ENCODE data around the gene NPIPA1.
"Not testable (repeated sequence)": the region's sequence is repeated elsewhere in the genome, so short reads cannot be mapped to it uniquely, and the experiment has no call there.

NPIPA1 gene

GRCh38 chr16:14937143-14937542, at the start of gene NPIPA1:
TSS of gene NPIPA1 (plus strand) at chr16:14937443. CDS start at chr16:14937443, 0 bp downstream.
- FAIRE-seq: not testable (repeated sequence)

GRCh38 chr16:14892111-14892510, 45.1 kb upstream of the NPIPA1 start:
- FAIRE-seq: not testable (repeated sequence)

- not testable (repeated sequence) for FAIRE-seq
These were observed 41.9 kb upstream of the NPIPA1 start for GRCh38 chr16:14895382-14895781.

- FAIRE-seq: not testable (repeated sequence)
These were observed 41.2 kb upstream of the NPIPA1 start for GRCh38 chr16:14896023-14896422.

GRCh38 chr16:14897006-14897664, 40.1 kb upstream of the NPIPA1 start:
- FAIRE-seq: not testable (repeated sequence)

GRCh38 chr16:14898162-14898561, 39.1 kb upstream of the NPIPA1 start:
- FAIRE-seq: not testable (repeated sequence)

- not testable (repeated sequence) for FAIRE-seq
These were observed 33.9 kb upstream of the NPIPA1 start for GRCh38 chr16:14903191-14903957.

GRCh38 chr16:14909744-14910143, 27.5 kb upstream of the NPIPA1 start:
- not testable (repeated sequence) for FAIRE-seq

- FAIRE-seq: not testable (repeated sequence)
These were observed 26.2 kb upstream of the NPIPA1 start for GRCh38 chr16:14910833-14911629.

- FAIRE-seq: not testable (repeated sequence)
These were observed 25.3 kb upstream of the NPIPA1 start for GRCh38 chr16:14911954-14912353.

GRCh38 chr16:14912588-14912987, 24.7 kb upstream of the NPIPA1 start:
- not testable (repeated sequence) for FAIRE-seq

- FAIRE-seq: not testable (repeated sequence)
These were observed 18.7 kb upstream of the NPIPA1 start for GRCh38 chr16:14918504-14918903.

- not testable (repeated sequence) for FAIRE-seq
These were observed 17.2 kb upstream of the NPIPA1 start for GRCh38 chr16:14919837-14920600.

GRCh38 chr16:14922285-14922684, 15.0 kb upstream of the NPIPA1 start:
- FAIRE-seq: not testable (repeated sequence)

GRCh38 chr16:14922968-14923367, 14.3 kb upstream of the NPIPA1 start:
- not testable (repeated sequence) for FAIRE-seq

- FAIRE-seq: not testable (repeated sequence)
These were observed 13.7 kb upstream of the NPIPA1 start for GRCh38 chr16:14923394-14924088.

- FAIRE-seq: not testable (repeated sequence)
These were observed 12.9 kb upstream of the NPIPA1 start for GRCh38 chr16:14924359-14924758.

- FAIRE-seq: not testable (repeated sequence)
These were observed 12.3 kb upstream of the NPIPA1 start for GRCh38 chr16:14924982-14925381.

- FAIRE-seq: not testable (repeated sequence)
These were observed 9.1 kb upstream of the NPIPA1 start for GRCh38 chr16:14928064-14928714.

GRCh38 chr16:14929176-14929575, 8.1 kb upstream of the NPIPA1 start:
- FAIRE-seq: not testable (repeated sequence)

GRCh38 chr16:14930246-14930645, 7.0 kb upstream of the NPIPA1 start:
- not testable (repeated sequence) for FAIRE-seq
